ENCODE results near the gene CFDP1. TPM values are rescaled to one million over a fixed set of nuclear protein-coding genes. Genes with fewer than 3 reads are reported as not detected.

CFDP1 gene
- total RNA-seq, 2 experiments from 2014 or later = 34.7 to 39.9 TPM

GRCh38 chr16:75256696-75257343 lies 176.5 kb downstream of the CFDP1 start:
- H3K27ac Mint-ChIP-seq = no peak overlapping the region
- no peaks in the 10 kb centered on the region for H3K4me1 Mint-ChIP-seq (ENCODE audit: low read depth)
- ChIA-PET POLR2A (no interaction called here), CTCF (no interaction called here)
- no peaks in the 10 kb centered on the region for H3K36me3 Mint-ChIP-seq (ENCODE audit: low read depth)
- no peak overlapping the region for H3K4me3 Mint-ChIP-seq
- no peak for DNase-seq
- TF ChIP-seq CTCF (IDR thresholded peaks at IDR 0.05) = no peak
- ATAC-seq = no peak
- no peaks in the 10 kb centered on the region for H3K9me3 Mint-ChIP-seq
- peaks cover 28% of the 10 kb centered on the region for H3K27me3 Mint-ChIP-seq
- intact Hi-C loops (cut with micrococcal nuclease) = no loop called here

GRCh38 chr16:75256059-75256571 lies 177.2 kb downstream of the CFDP1 start:
- no peak for TF ChIP-seq CTCF (IDR thresholded peaks at IDR 0.05)
- Mint-ChIP-seq H3K36me3 (ENCODE audit: low read depth) (no peaks in the 10 kb centered on the region), H3K4me1 (ENCODE audit: low read depth) (no peaks in the 10 kb centered on the region), H3K27ac (no peak overlapping the region), H3K4me3 (no peak overlapping the region), H3K27me3 (peaks cover 28% of the 10 kb centered on the region), H3K9me3 (no peaks in the 10 kb centered on the region)
- POLR2A ChIA-PET = no interaction called here
- DNase-seq (no peak), ATAC-seq (no peak)
- intact Hi-C loops (cut with micrococcal nuclease) = no loop called here
- CTCF ChIA-PET = interaction anchor here (1.1 kb wide), 1 partner anchor 56 kb away, joined by 3 read pairs; no protein-coding TSS in a partner anchor

GRCh38 chr16:75254359-75254837 lies 178.9 kb downstream of the CFDP1 start:
- ATAC-seq (no peak), DNase-seq (no peak)
- ChIA-PET POLR2A (no interaction called here), CTCF (interaction anchor here (1.2 to 1.6 kb wide), 2 partner anchors 21 to 57 kb away, joined by 3 read pairs; no protein-coding TSS in a partner anchor)
- H3K9me3 Mint-ChIP-seq = no peaks in the 10 kb centered on the region
- H3K36me3 Mint-ChIP-seq (ENCODE audit: low read depth) = no peaks in the 10 kb centered on the region
- no peak overlapping the region for H3K4me3 Mint-ChIP-seq
- no peak overlapping the region for H3K27ac Mint-ChIP-seq
- peaks cover 34% of the 10 kb centered on the region for H3K27me3 Mint-ChIP-seq
- intact Hi-C loops (cut with micrococcal nuclease) = no loop called here
- no peaks in the 10 kb centered on the region for H3K4me1 Mint-ChIP-seq (ENCODE audit: low read depth)
- no peak for TF ChIP-seq CTCF (IDR thresholded peaks at IDR 0.05)

GRCh38 chr16:75252946-75253911 lies 180.1 kb downstream of the CFDP1 start:
- H3K9me3 Mint-ChIP-seq = no peaks in the 10 kb centered on the region
- no peaks in the 10 kb centered on the region for H3K36me3 Mint-ChIP-seq (ENCODE audit: low read depth)
- no peak overlapping the region for H3K27ac Mint-ChIP-seq
- ChIA-PET POLR2A (no interaction called here), CTCF (interaction anchor here (0.6 to 1.2 kb wide), 2 partner anchors 19 to 149 kb away, joined by 3 read pairs; no protein-coding TSS in a partner anchor)
- DNase-seq (no peak), ATAC-seq (no peak)
- no peaks in the 10 kb centered on the region for H3K4me1 Mint-ChIP-seq (ENCODE audit: low read depth)
- no peak overlapping the region for H3K4me3 Mint-ChIP-seq
- intact Hi-C loops (cut with micrococcal nuclease) = no loop called here
- no peak for TF ChIP-seq CTCF (IDR thresholded peaks at IDR 0.05)
- H3K27me3 Mint-ChIP-seq = peaks cover 35% of the 10 kb centered on the region

Data from activated CD8-positive, alpha-beta T cell treated with anti-CD3 and anti-CD28 coated beads for 36 hours (primary cell).